Neural progenitor cell (in vitro differentiated cells): ENCODE measurements around the gene ZNF862. TPM values are rescaled to one million over a fixed set of nuclear protein-coding genes. Genes with fewer than 3 reads are reported as not detected.

ENCODE experiments used
- DNase-seq: peaks from one replicate; pipeline ENCODE4 v3.0.0-alpha.2; 2016; ENCODE audit warnings: low spot score
- H2AFZ ChIP-seq: fragments of 200-600 bp; sonication (generic); replicated peaks from 2 replicates; pipeline ENCODE4 v1.6.1; 2016; ENCODE audit warnings: antibody characterized with exemption
- H3F3A ChIP-seq: fragments of 200-600 bp; sonication (generic); 2 replicates; pipeline ENCODE4 v1.6.1; 2016; ENCODE audit warnings: antibody characterized with exemption, low read depth
- H3K27ac ChIP-seq: fragments of 200-600 bp; sonication (generic); 2 replicates; pipeline ENCODE4 v1.5.1; 2016; ENCODE audit warnings: mild to moderate bottlenecking
- H3K27me3 ChIP-seq: fragments of 200-600 bp; sonication (generic); 2 replicates; pipeline ENCODE4 v1.6.1; 2016; ENCODE audit warnings: mild to moderate bottlenecking, moderate library complexity
- H3K36me3 ChIP-seq: fragments of 200-600 bp; sonication (generic); 2 replicates; pipeline ENCODE4 v1.5.1; 2016
- H3K4me1 ChIP-seq: fragments of 200-600 bp; sonication (generic); 2 replicates; pipeline ENCODE4 v1.6.1; 2016; ENCODE audit warnings: mixed run types
- H3K4me2 ChIP-seq: fragments of 200-600 bp; sonication (generic); 2 replicates; pipeline ENCODE4 v1.6.1; 2016
- H3K4me3 ChIP-seq: fragments of 200-600 bp; sonication (generic); 2 replicates; pipeline ENCODE4 v1.5.1; 2016
- H3K79me2 ChIP-seq: fragments of 200-600 bp; sonication (generic); 2 replicates; pipeline ENCODE4 v1.6.1; 2016; ENCODE audit warnings: low read depth
- H3K9ac ChIP-seq: fragments of 200-600 bp; sonication (generic); 2 replicates; pipeline ENCODE4 v1.6.1; 2016
- H3K9me3 ChIP-seq: fragments of 200-600 bp; sonication (generic); 2 replicates; pipeline ENCODE4 v1.5.1; 2016; ENCODE audit warnings: low read depth
- H4K20me1 ChIP-seq: fragments of 200-600 bp; sonication (generic); 2 replicates; pipeline ENCODE4 v1.6.1; 2016; ENCODE audit warnings: low read depth
- H3K27ac Mint-ChIP-seq: 3 replicates; pipeline ENCODE4 v1.8.0; 2021; ENCODE audit warnings: mixed read lengths
- H3K27me3 Mint-ChIP-seq: 2 replicates; pipeline ENCODE4 v1.8.0; 2022; ENCODE audit warnings: low read depth, mild to moderate bottlenecking, inconsistent platforms, moderate library complexity, mixed read lengths; ENCODE audit not compliant: insufficient read depth
- H3K36me3 Mint-ChIP-seq: 3 replicates; pipeline ENCODE4 v1.8.0; 2021; ENCODE audit warnings: mixed read lengths
- H3K4me1 Mint-ChIP-seq: 3 replicates; pipeline ENCODE4 v1.8.0; 2021; ENCODE audit warnings: mixed read lengths
- H3K4me3 Mint-ChIP-seq: 3 replicates; pipeline ENCODE4 v1.8.0; 2021; ENCODE audit warnings: mild to moderate bottlenecking, moderate library complexity, mixed read lengths
- H3K9me3 Mint-ChIP-seq: 3 replicates; pipeline ENCODE4 v1.8.0; 2020; ENCODE audit warnings: mixed read lengths
- CTCF ChIP-seq: fragments of 200-600 bp; sonication (generic); IDR thresholded peaks from 2 replicates; pipeline ENCODE4 v1.5.1; 2017; ENCODE audit warnings: antibody characterized with exemption, mild to moderate bottlenecking
- EZH2 ChIP-seq: fragments of 200-600 bp; sonication (generic); IDR thresholded peaks from 2 replicates; pipeline ENCODE4 v1.6.1; 2017; ENCODE audit warnings: antibody characterized with exemption, mild to moderate bottlenecking, moderate library complexity
- EZH2phosphoT487 ChIP-seq: fragments of 200-600 bp; sonication (generic); IDR thresholded peaks from 2 replicates; pipeline ENCODE4 v1.6.1; 2017; ENCODE audit warnings: antibody characterized with exemption
- total RNA-seq: library from RNA; depleted of rRNA; stranded (reverse); fragments of >200 nt; gene quantifications from 2 replicates; pipeline ENCODE4 v1.2.3, GENCODE V29; 2015; ENCODE audit warnings: low replicate concordance

ZNF862 gene
- total RNA-seq, 1 donor from 2014 or later = 5.9 TPM

GRCh38 chr7:149846021-149846420, 7.8 kb downstream of the ZNF862 start:
- H4K20me1 ChIP-seq = no peaks in the 10 kb centered on the region
- no peaks in the 10 kb centered on the region for H3F3A ChIP-seq
- no peak overlapping the region for H3K4me2 ChIP-seq
- no peaks in the 10 kb centered on the region for H3K9me3 ChIP-seq
- Mint-ChIP-seq H3K9me3 (no peaks in the 10 kb centered on the region), H3K27ac (no peak overlapping the region), H3K4me3 (no peak overlapping the region), H3K27me3 (peaks cover 2% of the 10 kb centered on the region), H3K4me1 (peaks cover 2% of the 10 kb centered on the region), H3K36me3 (peaks cover 8% of the 10 kb centered on the region)
- no peak overlapping the region for H2AFZ ChIP-seq
- no peak overlapping the region for H3K9ac ChIP-seq
- H3K79me2 ChIP-seq = no peaks in the 10 kb centered on the region
- H3K36me3 ChIP-seq = no peaks in the 10 kb centered on the region
- no peak for TF ChIP-seq EZH2phosphoT487
- no peak for TF ChIP-seq CTCF
- TF ChIP-seq EZH2 = no peak
- no peak overlapping the region for H3K27ac ChIP-seq
- DNase-seq = no peak
- H3K4me3 ChIP-seq = no peak overlapping the region
- peaks cover 3% of the 10 kb centered on the region for H3K4me1 ChIP-seq
- peaks cover 27% of the 10 kb centered on the region for H3K27me3 ChIP-seq

GRCh38 chr7:149846436-149847046, 8.4 kb downstream of the ZNF862 start:
- peaks cover 3% of the 10 kb centered on the region for H3K4me1 ChIP-seq
- no peaks in the 10 kb centered on the region for H3K36me3 ChIP-seq
- H3K79me2 ChIP-seq = no peaks in the 10 kb centered on the region
- no peak overlapping the region for H2AFZ ChIP-seq
- H3K36me3 Mint-ChIP-seq = peaks cover 8% of the 10 kb centered on the region
- no peaks in the 10 kb centered on the region for H4K20me1 ChIP-seq
- no peaks in the 10 kb centered on the region for H3K9me3 Mint-ChIP-seq
- no peaks in the 10 kb centered on the region for H3F3A ChIP-seq
- no peaks in the 10 kb centered on the region for H3K9me3 ChIP-seq
- DNase-seq = no peak
- H3K4me3 ChIP-seq = no peak overlapping the region
- no peak overlapping the region for H3K27ac ChIP-seq
- H3K4me1 Mint-ChIP-seq = peaks cover 2% of the 10 kb centered on the region
- H3K27me3 Mint-ChIP-seq = peaks cover 2% of the 10 kb centered on the region
- no peak overlapping the region for H3K9ac ChIP-seq
- no peak overlapping the region for H3K4me2 ChIP-seq
- no peak for TF ChIP-seq EZH2
- no peak for TF ChIP-seq EZH2phosphoT487
- TF ChIP-seq CTCF = no peak
- peaks cover 22% of the 10 kb centered on the region for H3K27me3 ChIP-seq
- no peak overlapping the region for H3K4me3 Mint-ChIP-seq
- no peak overlapping the region for H3K27ac Mint-ChIP-seq

- H3K36me3 ChIP-seq = no peaks in the 10 kb centered on the region
- no peak overlapping the region for H3K4me3 ChIP-seq
- H2AFZ ChIP-seq = no peak overlapping the region
- no peaks in the 10 kb centered on the region for H3K79me2 ChIP-seq
- TF ChIP-seq CTCF (peak; percentile 31), EZH2phosphoT487 (no peak)
- Mint-ChIP-seq H3K27me3 (peaks cover 6% of the 10 kb centered on the region), H3K27ac (no peak overlapping the region), H3K36me3 (peaks cover 8% of the 10 kb centered on the region), H3K4me1 (peaks cover 5% of the 10 kb centered on the region), H3K4me3 (no peak overlapping the region), H3K9me3 (no peaks in the 10 kb centered on the region)
- no peak overlapping the region for H3K9ac ChIP-seq
- no peak overlapping the region for H3K4me2 ChIP-seq
- no peaks in the 10 kb centered on the region for H3K27me3 ChIP-seq
- peak; percentile 39 for DNase-seq
- H3K9me3 ChIP-seq = no peaks in the 10 kb centered on the region
- peaks cover 5% of the 10 kb centered on the region for H3F3A ChIP-seq
- H3K4me1 ChIP-seq = peaks cover 5% of the 10 kb centered on the region
- H3K27ac ChIP-seq = no peak overlapping the region
- H4K20me1 ChIP-seq = no peaks in the 10 kb centered on the region
These were observed 11.0 kb downstream of the ZNF862 start for GRCh38 chr7:149849174-149849573.
